ENCODE data around the gene TUBA1A.

DNA sequence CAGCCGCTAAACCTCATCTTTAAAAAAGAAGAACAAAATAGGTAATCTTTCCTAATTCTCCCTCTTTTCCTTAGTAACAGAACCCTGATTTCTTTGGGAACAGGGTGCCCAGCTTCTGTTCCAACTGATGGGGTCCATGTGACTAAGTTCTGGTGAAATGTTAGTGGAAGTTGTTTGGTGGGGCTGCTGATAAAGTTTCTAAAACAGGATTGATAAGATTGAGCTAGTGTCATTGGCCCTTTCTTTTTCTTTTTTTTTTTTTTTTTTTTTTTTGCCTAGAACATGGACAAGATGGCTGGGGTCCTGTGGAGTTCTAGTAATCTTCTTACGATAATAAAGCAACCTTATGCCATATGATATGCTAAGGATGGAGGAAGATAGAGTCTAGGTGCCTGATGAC is 41.5 kb downstream of the TUBA1A start:
- no peak for TF ChIP-seq EZH2 (IDR thresholded peaks at IDR 0.05; ENCODE audit: insufficient read depth, poor library complexity, severe bottlenecking)
- TF ChIP-seq EZH2phosphoT487 (IDR thresholded peaks at IDR 0.05; ENCODE audit: insufficient read depth, low read depth) = no peak

Measured in GM23248 (cell line).